Left ventricle myocardium superior (tissue), 1 donor: ENCODE data around the gene SLC47A1. TPM values are rescaled to one million over a fixed set of nuclear protein-coding genes. Genes with fewer than 3 reads are reported as not detected.

Source experiments
- ATAC-seq: fragments of 200-7000 bp; cut with Tn5 transposase; one replicate; pipeline ENCODE4 v1.9.1; 2020; ENCODE audit warnings: mild to moderate bottlenecking, moderate library complexity
- DNase-seq: peaks from one replicate; pipeline ENCODE4 v3.0.0-alpha.2; 2020
- intact Hi-C: fragments of 100-400 bp; cut with micrococcal nuclease; formaldehyde crosslinking; loops from one replicate; pipeline ENCODE4 v1.11.0; 2022
- total RNA-seq: library from RNA; stranded (reverse); fragmentation: NEBNext Ultra II Directional; extraction: Animal tissue kit (Norgen Biotek cat#: 25700); gene quantifications from one replicate; pipeline ENCODE4 v1.2.1, GENCODE V29; 2021
- donor health status: DM: no; HTN: yes; CAD: no; lungs with severe emphysema.

The SLC47A1 gene
- total RNA-seq, 1 donor from 2014 or later = 4.6 TPM

DNA sequence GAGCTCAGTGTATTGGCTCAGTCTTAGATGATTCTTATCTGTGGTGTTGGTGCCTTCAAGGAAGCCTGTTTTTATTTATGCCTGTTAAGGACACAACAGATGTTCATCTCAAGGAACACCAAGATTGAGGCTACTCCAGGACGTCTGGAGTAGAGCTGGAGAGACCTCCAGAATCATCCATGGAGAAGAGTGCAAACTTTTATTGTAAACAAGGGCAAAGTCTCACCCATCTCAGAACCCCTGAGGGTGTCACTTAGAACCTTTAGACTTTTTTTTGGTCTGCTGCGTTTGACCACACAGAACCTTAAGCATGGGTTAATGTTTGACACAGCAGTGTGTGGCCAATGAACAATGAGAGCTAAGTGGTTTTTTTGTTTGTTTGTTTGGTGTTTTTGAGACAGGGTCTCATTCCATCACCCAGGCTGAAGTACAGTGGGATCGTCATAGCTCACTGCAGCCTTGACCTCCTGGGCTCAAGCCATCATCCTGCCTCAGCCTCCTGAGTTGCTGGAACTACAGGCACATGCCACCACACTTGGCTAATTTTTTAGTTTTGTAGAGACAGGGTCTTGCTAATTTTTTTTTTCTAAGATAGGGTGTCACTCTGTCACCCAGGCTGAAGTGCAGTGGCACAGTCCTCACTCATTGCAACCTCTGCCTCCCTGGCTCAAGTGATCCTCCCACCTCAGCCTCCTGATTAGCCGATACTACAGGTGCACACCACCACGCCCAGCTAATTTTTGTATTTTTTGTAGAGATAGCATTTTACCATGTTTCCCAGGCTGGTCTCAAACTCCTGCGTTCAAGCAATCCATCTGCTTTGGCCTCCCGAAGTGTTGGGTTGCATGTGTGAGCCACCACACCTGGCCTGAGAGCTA, 16.3 kb downstream of the SLC47A1 start:
- ATAC-seq (no peak), DNase-seq (no peak)
- intact Hi-C loops = no loop called here

- no peak for DNase-seq
- no peak for ATAC-seq
- intact Hi-C loops = no loop called here
Measured at GRCh38 chr17:19551165-19551564, 17.5 kb downstream of the SLC47A1 start.

GRCh38 chr17:19551591-19552148, 18.0 kb downstream of the SLC47A1 start:
- ATAC-seq = no peak

GRCh38 chr17:19553036-19553435, 19.4 kb downstream of the SLC47A1 start:
- intact Hi-C loops = no loop called here
- ATAC-seq = no peak
- no peak for DNase-seq

More at GRCh38 chr17:19551591-19552148, 18.0 kb downstream of the SLC47A1 start:
- intact Hi-C loops = no loop called here
- DNase-seq = no peak

DNA sequence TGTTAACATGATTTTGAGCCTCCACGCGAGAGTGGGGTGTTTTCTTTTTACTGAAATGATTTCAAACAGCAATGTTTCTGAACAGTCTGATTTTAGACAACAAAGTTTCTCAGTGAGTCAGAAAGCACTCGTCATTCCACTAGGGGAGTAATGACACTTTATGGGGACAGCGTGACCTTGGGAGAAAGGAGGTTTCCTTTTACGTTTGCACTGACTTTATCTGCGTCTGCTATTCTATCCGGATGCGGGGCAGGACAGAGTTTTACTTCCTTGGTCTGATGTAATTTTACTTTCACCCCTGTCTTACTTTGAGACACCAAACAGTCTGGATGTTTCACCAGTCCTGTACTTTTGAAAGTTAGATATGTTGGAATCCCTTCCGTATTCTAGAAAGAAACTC, 20.7 kb downstream of the SLC47A1 start:
- DNase-seq (no peak), ATAC-seq (peak; percentile 55)

DNA sequence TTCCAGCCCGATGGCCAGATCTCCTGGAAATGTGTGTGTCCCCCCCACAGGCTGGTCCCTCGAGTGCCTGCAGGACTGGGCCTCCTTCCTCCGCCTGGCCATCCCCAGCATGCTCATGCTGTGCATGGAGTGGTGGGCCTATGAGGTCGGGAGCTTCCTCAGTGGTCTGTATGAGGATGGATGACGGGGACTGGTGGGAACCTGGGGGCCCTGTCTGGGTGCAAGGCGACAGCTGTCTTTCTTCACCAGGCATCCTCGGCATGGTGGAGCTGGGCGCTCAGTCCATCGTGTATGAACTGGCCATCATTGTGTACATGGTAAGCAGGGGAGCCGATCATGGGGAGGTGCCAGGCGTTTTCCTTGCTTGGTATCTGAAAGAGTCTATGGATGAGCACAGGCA, 22.1 kb downstream of the SLC47A1 start:
- DNase-seq (no peak), ATAC-seq (no peak)
- intact Hi-C loops = no loop called here

More for the DNA sequence above, 20.7 kb downstream of the SLC47A1 start:
- intact Hi-C loops = no loop called here

DNA sequence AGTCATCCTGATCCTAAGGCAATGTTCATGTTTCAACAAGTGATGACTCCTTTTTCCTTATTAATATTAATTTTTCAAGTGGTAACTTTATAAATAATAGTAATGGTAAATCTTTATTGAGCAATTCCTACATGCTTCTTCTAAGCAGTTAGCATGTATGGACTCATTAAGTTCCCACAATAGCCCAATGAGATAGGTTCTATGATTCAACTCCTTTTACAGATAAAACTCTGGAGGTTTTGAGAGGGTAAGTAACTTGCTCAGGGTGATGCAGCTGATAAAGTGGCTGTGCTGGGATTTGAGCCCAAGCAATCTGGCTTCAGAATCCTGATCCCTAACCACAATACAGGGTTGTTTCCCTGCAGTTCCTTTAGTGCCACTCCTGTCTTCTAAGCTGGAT, 25.3 kb downstream of the SLC47A1 start:
- intact Hi-C loops = no loop called here
- DNase-seq (no peak), ATAC-seq (no peak)

DNA sequence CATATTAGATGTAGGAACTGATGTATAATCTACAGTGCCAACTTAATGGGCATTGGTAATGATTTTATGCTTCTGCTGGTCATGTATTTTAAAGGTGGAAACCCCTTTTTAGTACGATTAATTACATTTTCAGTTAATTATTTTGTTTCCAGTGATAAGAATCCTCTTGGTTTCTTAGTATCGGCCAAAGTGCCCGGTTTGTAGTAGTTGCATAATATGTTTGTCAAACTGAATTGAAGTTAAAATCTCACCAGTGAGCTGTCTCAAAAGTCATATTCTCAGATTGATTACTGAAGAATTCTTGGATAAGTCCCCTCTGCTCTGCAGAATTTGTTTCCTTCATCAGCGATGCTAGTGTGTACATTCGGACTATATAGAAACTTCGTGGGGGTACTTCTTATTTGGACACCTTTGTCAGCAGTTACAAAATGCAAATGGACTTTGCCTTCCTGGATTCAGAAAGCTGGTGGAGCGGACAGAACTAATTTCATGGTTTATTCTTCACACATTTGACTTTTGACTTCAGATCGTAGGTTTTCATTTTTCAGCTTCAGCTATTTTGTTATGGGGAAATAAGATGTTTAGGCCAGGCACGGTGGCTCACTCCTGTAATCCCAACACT, 28.2 kb downstream of the SLC47A1 start:
- ATAC-seq = no peak
- no peak for DNase-seq
- intact Hi-C loops = no loop called here

GRCh38 chr17:19565817-19566575, 32.3 kb downstream of the SLC47A1 start:
- intact Hi-C loops = no loop called here
- ATAC-seq = no peak
- no peak for DNase-seq

- no peak for DNase-seq
- no peak for ATAC-seq
Measured at GRCh38 chr17:19567216-19568015, 33.8 kb downstream of the SLC47A1 start.

DNA sequence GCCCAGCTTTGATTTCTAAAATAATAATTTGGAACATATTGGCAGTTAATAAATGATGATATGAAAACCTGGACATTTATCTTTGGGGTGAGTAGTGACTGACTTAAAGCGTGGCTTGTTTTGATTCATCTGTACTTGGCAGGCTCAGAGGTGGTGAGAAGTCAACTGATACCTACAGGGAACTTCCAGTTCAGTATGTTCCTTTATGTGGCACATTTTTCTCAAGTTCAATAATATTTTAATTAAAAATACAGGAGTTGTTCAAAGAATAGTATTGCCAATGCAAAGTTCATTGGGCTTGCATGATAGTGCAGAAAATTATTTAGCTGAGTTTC, 34.3 kb downstream of the SLC47A1 start:
- intact Hi-C loops = no loop called here
- ATAC-seq (no peak), DNase-seq (no peak)

More at GRCh38 chr17:19567216-19568015, 33.8 kb downstream of the SLC47A1 start:
- intact Hi-C loops = no loop called here

DNA sequence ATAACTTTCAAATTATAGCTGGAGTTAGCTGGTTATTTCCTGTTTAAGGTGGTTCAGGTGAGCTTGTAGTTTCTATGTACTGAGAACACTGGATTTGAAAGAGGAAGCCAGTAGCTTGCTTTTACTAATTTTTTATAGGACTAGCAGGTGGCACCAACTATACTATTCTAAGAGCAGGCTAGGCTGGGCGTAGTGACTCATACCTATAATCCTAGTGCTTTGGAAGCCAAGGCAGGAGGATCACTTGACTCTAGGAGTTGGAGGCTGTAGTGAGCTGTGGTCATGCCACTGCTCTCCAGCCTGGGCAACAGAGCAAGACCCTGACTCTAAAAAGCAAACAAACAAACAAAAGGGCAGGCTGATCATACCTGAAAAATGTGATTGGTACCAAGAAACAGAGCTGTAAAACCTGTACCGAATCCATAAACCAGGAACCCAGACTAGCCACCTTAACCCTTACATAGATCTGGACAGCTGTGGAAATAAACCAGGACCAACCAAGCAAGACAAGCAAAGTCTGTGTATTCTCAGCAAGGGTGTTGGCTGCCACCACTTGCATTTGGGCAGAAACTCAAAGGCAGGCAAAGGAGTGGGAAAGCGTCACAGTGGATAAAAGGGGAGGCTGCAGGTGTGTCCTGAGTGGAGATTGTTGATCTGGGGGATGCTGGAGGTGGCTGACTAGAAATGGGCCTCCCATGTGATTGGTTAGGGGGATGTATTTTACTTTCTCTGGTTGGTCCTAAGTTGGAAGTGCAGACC, 36.3 kb downstream of the SLC47A1 start:
- ATAC-seq = no peak
- DNase-seq = no peak
- intact Hi-C loops = no loop called here

DNA sequence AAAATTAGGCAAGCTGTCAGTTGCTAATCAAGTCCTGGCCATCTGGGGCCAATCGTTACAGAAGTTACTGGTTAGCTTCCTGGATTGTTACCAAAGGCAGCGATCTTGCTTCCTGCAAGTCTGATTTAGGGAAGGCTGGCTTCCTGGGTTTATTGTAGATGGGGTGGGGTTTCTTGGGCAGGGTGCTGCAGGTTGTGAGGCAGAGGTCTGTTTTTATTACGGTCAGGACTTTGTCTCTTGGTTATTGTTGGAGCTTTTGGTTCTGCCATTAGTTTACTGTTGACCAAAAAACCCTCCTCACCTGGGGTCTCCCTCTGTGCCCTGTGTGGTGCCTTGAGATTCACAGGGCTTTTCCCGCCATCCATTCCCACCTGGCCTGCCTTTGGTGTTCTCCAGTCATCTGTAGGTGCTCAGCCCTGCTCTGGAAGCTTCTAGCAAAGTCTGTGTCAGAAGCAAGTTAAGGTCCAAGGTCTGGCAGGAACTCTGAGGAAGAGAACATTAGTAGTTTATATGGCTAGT, 36.9 kb downstream of the SLC47A1 start:
- no peak for ATAC-seq
- intact Hi-C loops = no loop called here
- DNase-seq = no peak

- intact Hi-C loops = no loop called here
- no peak for DNase-seq
- ATAC-seq = no peak
Measured at GRCh38 chr17:19573075-19573474, 39.4 kb downstream of the SLC47A1 start.

- ATAC-seq = no peak
- DNase-seq = no peak
- intact Hi-C loops = no loop called here
Measured at GRCh38 chr17:19574956-19575355, 41.3 kb downstream of the SLC47A1 start.

GRCh38 chr17:19578545-19578944, 44.9 kb downstream of the SLC47A1 start:
- ATAC-seq = peak; percentile 33
- DNase-seq = no peak
- intact Hi-C loops = no loop called here

- peak; percentile 37 for ATAC-seq
- DNase-seq = no peak
- intact Hi-C loops = no loop called here
Measured at GRCh38 chr17:19579192-19579761, 45.6 kb downstream of the SLC47A1 start.
